Effector memory CD8-positive, alpha-beta T cell (primary cell): ENCODE results near the gene R3HCC1L.

ENCODE experiments used
- ATAC-seq: fragments of 150-1000 bp; cut with Tn5 transposase; replicated peaks from 2 replicates; pipeline ENCODE4 v1.10.0; 2021; ENCODE audit warnings: mild to moderate bottlenecking, moderate library complexity
- DNase-seq, 3 experiments: peaks; one replicate each; pipeline ENCODE4 v3.0.0; 2021
- H3K27ac Mint-ChIP-seq, 2 donors: one replicate each; pipeline ENCODE4 v1.8.0; 2022; ENCODE audit warnings: mild to moderate bottlenecking in 2 of 2, mixed read lengths in 2 of 2, moderate library complexity in 2 of 2
- H3K27me3 Mint-ChIP-seq, 2 donors: one replicate each; pipeline ENCODE4 v1.8.0; 2022; ENCODE audit warnings: mixed read lengths in 2 of 2
- H3K36me3 Mint-ChIP-seq: one replicate; pipeline ENCODE4 v1.8.0; 2022; ENCODE audit warnings: mild to moderate bottlenecking, moderate library complexity, mixed read lengths; ENCODE audit not compliant: insufficient read depth
- H3K4me1 Mint-ChIP-seq, 2 donors: one replicate each; pipeline ENCODE4 v1.8.0; 2022; ENCODE audit warnings: low read depth in 2 of 2, mixed read lengths in 2 of 2
- H3K4me3 Mint-ChIP-seq, 2 donors: one replicate each; pipeline ENCODE4 v1.8.0; 2022; ENCODE audit warnings: mild to moderate bottlenecking in 2 of 2, mixed read lengths in 2 of 2, moderate library complexity in 2 of 2
- H3K9me3 Mint-ChIP-seq, 2 donors: one replicate each; pipeline ENCODE4 v1.8.0; 2022; ENCODE audit warnings: mixed read lengths in 2 of 2

The R3HCC1L gene

DNA sequence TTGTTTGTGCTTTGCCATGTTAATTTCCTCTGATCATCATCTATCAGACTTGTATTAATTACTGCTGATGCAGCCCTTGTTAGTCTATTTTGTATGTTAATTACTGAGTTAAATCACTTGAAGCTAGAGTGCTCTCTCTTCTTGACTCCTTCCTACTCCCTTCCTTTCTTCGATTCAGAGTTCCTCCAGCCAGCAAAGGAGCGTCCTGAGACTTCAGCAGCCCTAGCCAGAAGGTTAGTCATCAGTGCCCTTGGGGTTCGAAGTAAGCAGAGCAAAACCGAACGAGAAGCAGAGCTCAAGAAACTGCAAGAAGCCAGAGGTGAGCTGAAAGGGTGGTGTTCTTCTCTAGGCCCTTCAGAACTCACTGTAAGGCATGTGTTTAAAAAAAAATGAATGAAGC, 101.4 kb downstream of the R3HCC1L start:
- Mint-ChIP-seq H3K27ac (no peak overlapping the region), H3K9me3 (no peaks in the 10 kb centered on the region), H3K36me3 (peaks cover 37% of the 10 kb centered on the region), H3K27me3 (no peaks in the 10 kb centered on the region), H3K4me3 (no peak overlapping the region), H3K4me1 (peaks cover 3 to 12% of the 10 kb centered on the region in 2 donors)
- no peak for ATAC-seq
- no peak for DNase-seq

DNA sequence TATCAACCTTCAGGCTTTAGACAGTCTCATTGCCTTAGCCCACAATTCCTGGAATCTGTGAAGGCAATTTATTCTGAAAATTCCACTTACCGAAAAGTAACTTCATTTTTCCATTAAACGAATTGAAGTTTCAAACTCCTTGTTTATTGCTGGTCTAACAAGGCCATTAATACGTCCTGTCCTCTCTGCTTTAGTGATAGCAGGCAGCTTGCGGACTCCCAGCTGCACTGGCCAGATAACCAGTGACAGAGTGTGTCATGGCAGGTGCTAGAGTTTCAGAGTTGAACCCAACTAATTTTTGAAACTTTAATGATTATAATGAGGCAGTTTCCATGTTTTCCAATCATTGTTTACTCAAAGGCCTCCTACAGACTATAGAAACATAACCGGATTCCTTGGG, 102.4 kb downstream of the R3HCC1L start:
- H3K4me3 Mint-ChIP-seq: no peak overlapping the region
- peak overlapping the region in 1 of 2 donors; percentile 55 for H3K27ac Mint-ChIP-seq
- H3K9me3 Mint-ChIP-seq: no peaks in the 10 kb centered on the region
- ATAC-seq (no peak), DNase-seq (no peak)
- peaks cover 45% of the 10 kb centered on the region for H3K36me3 Mint-ChIP-seq
- peaks cover 3 to 12% of the 10 kb centered on the region in 2 donors for H3K4me1 Mint-ChIP-seq
- H3K27me3 Mint-ChIP-seq: no peaks in the 10 kb centered on the region

DNA sequence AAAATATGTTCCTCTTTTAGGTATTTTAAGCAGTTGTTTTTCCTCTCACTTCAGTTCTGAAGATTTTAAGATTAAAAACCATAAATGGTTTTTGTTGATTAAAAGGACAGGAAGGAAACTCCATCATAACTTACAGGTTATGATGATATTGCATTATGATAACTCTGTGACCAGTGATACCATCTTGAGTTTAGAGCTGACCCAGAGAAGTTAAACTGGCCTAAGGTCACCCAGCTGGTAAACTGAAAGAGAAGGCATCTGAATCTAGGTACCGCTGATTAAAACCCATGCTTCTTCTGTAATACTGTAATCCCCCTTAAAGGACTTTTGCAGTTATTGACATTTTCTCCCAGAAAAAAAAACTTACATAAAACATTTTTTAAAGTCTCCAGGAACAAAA, 103.9 kb downstream of the R3HCC1L start:
- no peaks in the 10 kb centered on the region for H3K9me3 Mint-ChIP-seq

DNA sequence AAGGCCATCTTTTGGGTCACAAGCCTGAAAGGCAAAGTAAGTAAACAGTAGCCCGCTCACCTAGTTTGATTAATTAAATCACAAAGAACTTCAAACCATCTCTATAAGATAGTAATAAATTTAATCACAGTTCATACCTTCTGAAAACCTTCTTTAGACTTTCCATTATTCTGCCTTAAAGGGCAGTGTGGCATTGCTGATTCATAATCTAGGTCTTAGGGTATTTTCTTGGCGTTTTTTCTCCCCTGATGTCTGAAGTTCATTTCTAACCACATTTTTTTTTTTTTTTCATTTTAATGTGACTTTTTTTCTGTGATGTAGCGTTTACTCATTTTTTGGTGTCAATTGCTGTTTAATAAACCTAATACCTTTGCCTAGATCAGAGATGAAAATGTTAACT, 106.1 kb downstream of the R3HCC1L start:
- Mint-ChIP-seq H3K27ac (no peak overlapping the region), H3K4me3 (no peak overlapping the region), H3K9me3 (no peaks in the 10 kb centered on the region), H3K4me1 (peaks cover 3 to 7% of the 10 kb centered on the region in 2 donors), H3K36me3 (peaks cover 45% of the 10 kb centered on the region), H3K27me3 (no peaks in the 10 kb centered on the region)
- ATAC-seq: no peak
- DNase-seq: no peak

More for the DNA sequence above, 103.9 kb downstream of the R3HCC1L start:
- peak overlapping the region in 1 of 2 donors; percentile 25 for H3K27ac Mint-ChIP-seq
- peaks cover 47% of the 10 kb centered on the region for H3K36me3 Mint-ChIP-seq
- DNase-seq: no peak
- no peaks in the 10 kb centered on the region for H3K27me3 Mint-ChIP-seq
- H3K4me1 Mint-ChIP-seq: peaks cover 3 to 7% of the 10 kb centered on the region in 2 donors
- ATAC-seq: no peak
- H3K4me3 Mint-ChIP-seq: no peak overlapping the region

DNA sequence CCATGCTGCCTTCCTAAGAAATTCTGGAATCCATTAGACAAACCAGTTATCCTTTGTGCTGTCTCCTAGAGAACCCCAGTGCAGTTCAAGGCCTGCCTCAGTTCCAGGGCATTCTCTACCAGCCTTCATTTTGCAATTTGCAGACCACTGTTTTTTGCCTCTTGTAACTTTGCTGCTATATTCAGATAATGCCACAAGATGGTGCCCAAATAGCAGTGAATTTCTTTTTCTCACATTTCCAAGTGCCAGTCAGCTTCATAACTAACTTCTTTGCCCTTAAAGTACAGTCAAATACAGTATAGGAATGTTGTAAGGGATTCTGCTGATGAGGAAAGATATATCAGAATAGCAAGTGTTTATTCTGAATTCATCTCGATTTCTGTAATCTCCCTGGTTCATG, 108.4 kb downstream of the R3HCC1L start:
- Mint-ChIP-seq H3K36me3 (peaks cover 41% of the 10 kb centered on the region), H3K27me3 (no peaks in the 10 kb centered on the region), H3K27ac (peak overlapping the region in 1 of 2 donors; percentile 19), H3K4me1 (peaks cover 1 to 2% of the 10 kb centered on the region in 2 donors), H3K9me3 (no peaks in the 10 kb centered on the region), H3K4me3 (no peak overlapping the region)
- ATAC-seq (no peak), DNase-seq (no peak)

DNA sequence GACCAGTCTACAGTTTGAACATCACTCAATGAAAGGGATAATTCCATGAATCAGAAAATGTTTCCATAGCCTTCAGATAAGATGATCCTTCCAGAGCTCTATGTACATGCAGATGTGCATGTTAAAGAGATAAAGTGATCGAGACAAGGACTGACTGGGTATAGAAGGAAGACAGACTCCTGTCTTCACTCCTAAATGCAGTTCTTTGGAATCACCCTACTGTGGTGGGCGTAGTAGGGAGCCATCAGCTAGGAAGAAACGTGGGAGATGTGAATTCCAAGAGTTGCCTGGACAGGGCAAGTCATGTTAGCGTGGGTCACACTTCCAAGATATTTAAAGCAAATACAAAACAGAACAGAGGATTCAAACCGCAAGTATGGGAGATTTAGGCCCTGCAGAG, 109.7 kb downstream of the R3HCC1L start:
- Mint-ChIP-seq H3K9me3 (no peaks in the 10 kb centered on the region), H3K4me1 (peaks cover 0 to 2% of the 10 kb centered on the region in 2 donors), H3K4me3 (no peak overlapping the region), H3K27ac (no peak overlapping the region), H3K36me3 (peaks cover 45% of the 10 kb centered on the region), H3K27me3 (no peaks in the 10 kb centered on the region)
- DNase-seq (no peak), ATAC-seq (no peak)

DNA sequence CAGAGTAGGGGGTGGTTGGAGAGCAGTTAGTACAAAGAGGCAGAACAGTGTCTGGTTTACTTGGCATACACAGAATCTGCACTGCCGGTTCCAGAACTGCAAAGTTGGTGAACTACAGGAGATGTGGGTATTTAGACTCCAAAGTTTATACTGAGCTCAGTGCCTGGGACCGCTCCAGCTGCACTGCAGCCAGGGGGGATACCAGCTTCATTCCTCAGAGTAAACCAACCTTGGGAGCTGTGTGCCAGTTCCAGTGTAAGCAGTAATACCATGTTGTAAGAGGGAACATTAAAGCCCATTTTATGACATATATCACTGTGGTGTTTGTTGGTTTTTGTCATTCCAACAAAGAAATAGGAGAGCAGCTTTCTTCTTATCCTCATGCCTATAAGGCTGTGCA, 110.1 kb downstream of the R3HCC1L start:
- Mint-ChIP-seq H3K4me3 (no peak overlapping the region), H3K4me1 (peaks cover 0 to 2% of the 10 kb centered on the region in 2 donors), H3K9me3 (no peaks in the 10 kb centered on the region), H3K36me3 (peaks cover 43% of the 10 kb centered on the region), H3K27ac (no peak overlapping the region), H3K27me3 (no peaks in the 10 kb centered on the region)
- ATAC-seq: no peak
- no peak for DNase-seq

DNA sequence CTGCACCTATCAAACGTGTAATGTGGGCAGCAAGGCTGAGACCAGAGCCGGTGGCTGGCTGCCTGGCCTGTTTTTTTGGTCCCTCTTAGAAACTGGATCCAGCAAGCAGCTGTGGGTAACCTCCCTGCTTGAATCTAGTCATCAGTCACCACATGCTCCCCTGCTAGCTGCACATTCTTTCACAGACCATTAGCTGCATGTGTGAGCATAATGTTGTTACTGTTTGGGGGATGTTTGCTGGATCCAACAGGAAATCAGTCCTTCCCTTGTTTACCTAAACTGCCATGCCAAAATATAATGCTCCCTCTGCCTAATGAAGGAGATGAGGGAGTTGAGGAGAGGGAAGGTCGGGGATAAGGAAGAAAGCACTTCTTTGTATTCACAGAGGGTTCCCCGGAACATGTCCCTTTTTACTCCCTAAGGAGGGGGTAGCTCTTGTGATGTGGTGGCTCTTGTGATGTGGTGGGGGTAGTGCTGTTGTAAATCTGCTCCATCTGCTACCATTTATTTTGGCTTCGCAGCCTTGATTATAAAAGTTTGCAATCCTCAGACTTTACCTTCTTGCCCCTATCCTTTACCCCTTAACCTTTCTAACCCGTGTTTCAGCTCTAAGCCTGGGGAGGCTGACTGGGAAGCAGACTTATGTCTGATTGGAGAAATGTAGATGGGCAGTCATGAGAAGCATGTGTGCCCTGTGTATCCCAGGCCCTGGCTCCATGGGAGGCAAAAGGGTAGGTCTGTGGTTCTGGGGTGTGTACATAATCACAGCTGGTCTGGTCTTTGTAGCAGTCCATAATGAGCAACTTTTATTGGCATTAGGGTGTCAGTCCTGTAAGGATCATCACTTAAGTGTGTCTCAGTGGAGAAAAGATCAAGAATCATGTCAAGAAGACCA, 112.7 kb downstream of the R3HCC1L start:
- Mint-ChIP-seq H3K9me3 (no peaks in the 10 kb centered on the region), H3K4me3 (no peak overlapping the region), H3K27me3 (no peaks in the 10 kb centered on the region), H3K4me1 (peaks cover 0 to 3% of the 10 kb centered on the region in 2 donors), H3K27ac (peak overlapping the region in 1 of 2 donors; percentile 49), H3K36me3 (peaks cover 28% of the 10 kb centered on the region)
- ATAC-seq (no peak), DNase-seq (no peak)

DNA sequence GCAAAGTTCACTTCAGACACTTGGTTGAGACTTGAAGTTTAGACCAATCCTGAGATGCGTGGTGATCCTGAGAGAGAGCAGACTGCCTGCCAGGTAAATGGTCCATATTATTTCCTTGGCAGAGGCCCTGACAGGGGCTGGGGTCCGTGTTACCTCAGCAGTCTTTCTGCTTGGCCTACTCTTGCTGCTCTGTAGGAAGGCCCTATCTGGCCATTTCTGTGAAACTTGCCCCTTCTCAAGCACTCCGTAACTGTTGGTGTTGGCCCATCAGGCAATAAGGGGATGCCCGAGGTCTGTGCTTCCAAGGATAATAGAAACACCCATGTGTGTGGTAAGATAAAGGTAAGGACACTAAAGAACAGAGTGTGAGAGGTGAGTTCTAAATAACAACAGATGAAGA, 113.6 kb downstream of the R3HCC1L start:
- Mint-ChIP-seq H3K36me3 (peaks cover 25% of the 10 kb centered on the region), H3K27ac (peak overlapping the region in 1 of 2 donors; percentile 49), H3K4me1 (peaks cover 0 to 3% of the 10 kb centered on the region in 2 donors), H3K4me3 (no peak overlapping the region), H3K27me3 (no peaks in the 10 kb centered on the region), H3K9me3 (no peaks in the 10 kb centered on the region)
- DNase-seq: no peak
- no peak for ATAC-seq

DNA sequence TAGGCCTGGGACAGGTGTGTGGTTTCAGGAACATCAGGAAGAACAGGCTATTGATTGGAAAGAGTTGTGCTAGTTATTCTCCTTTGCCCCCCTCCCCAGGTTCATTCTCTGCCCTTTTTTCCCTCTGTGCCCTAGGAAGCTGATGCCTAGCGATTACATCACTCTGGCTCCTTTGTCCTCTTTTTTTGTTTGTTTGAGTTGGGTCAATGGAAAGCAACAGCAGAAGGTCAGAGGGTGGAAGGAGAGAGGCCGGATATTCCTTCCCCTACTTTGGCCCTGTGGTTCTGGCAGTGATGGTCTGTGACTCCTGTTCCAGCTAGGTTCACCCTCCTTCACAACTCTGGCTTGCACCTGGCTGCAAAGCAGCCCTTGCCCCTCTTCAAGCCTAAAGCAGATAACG, 114.7 kb downstream of the R3HCC1L start:
- H3K27me3 Mint-ChIP-seq: no peaks in the 10 kb centered on the region

DNA sequence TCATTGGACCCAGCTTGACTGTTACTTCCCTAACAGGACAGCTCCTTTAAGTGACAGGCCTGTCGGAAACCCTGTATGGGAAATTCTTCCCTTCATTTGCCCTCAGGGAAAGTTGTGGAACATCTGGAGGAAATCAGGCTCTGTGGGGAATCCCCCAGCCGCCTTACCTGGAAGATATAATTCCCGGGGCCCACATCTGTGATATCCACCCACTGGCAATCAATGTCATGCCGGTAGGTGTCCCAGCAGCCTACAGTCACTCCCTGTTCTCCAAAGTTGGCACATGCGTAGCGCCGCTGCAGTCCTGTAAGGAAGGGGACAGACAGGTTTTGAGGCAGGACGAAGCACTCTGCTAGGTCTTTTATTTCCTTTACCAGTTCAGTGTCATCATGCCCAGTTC, 116.9 kb downstream of the R3HCC1L start:
- ATAC-seq (no peak), DNase-seq (no peak)
- Mint-ChIP-seq H3K4me3 (no peak overlapping the region), H3K9me3 (no peaks in the 10 kb centered on the region), H3K27me3 (no peaks in the 10 kb centered on the region), H3K4me1 (peaks cover 0 to 3% of the 10 kb centered on the region in 2 donors), H3K27ac (peak overlapping the region in 1 of 2 donors; percentile 60), H3K36me3 (peaks cover 17% of the 10 kb centered on the region)

More for the DNA sequence above, 114.7 kb downstream of the R3HCC1L start:
- no peak for ATAC-seq
- peaks cover 21% of the 10 kb centered on the region for H3K36me3 Mint-ChIP-seq
- H3K27ac Mint-ChIP-seq: no peak overlapping the region
- H3K4me1 Mint-ChIP-seq: peaks cover 0 to 3% of the 10 kb centered on the region in 2 donors
- H3K9me3 Mint-ChIP-seq: no peaks in the 10 kb centered on the region
- no peak overlapping the region for H3K4me3 Mint-ChIP-seq
- DNase-seq: no peak

DNA sequence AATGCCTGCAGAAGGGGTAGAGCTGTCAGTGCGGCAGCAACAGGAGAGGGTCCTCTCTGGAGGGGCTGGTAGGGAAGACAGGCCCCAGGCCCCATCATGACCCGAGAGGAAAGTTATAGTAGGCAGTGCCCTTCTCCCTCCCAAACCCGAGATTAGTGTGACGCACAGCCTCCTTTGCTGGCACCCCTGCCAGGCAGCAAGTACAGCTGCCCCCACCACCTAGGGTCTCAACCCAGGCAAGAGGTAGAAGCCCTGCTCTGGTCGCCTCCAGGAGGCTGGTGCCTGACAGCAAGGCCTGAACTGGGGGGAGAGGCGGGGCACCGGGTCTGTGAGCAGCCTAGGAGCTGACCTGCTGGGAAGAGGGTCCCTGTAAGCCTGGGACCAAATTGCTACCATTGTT, 118.0 kb downstream of the R3HCC1L start:
- no peaks in the 10 kb centered on the region for H3K9me3 Mint-ChIP-seq
- no peak for ATAC-seq
- no peak overlapping the region for H3K4me3 Mint-ChIP-seq
- DNase-seq: no peak
- no peaks in the 10 kb centered on the region for H3K27me3 Mint-ChIP-seq
- H3K27ac Mint-ChIP-seq: peak overlapping the region in 1 of 2 donors; percentile 59
- H3K4me1 Mint-ChIP-seq: peaks cover 0 to 2% of the 10 kb centered on the region in 2 donors
- H3K36me3 Mint-ChIP-seq: peaks cover 14% of the 10 kb centered on the region

DNA sequence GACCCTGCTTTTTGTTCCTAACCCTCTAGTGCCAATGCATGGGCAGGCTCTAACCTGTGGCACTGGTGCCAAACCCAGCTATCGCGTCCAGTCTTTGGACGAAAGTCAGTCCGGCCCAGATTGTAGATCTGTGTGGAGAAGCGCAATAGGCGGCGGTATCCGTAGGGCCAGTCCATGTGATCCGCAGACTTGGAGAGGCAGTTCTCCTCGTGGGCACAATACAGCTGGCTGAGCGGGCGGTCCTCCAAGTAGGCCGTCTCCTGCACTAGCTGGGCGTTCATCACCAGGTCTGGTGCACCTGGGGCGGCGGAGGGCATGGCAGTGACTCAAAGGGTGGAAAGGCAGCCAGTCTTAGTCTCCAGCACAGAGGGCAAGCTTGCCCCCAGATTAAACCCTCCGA, 119.0 kb downstream of the R3HCC1L start:
- DNase-seq (no peak), ATAC-seq (no peak)
- Mint-ChIP-seq H3K27ac (no peak overlapping the region), H3K27me3 (no peaks in the 10 kb centered on the region), H3K4me3 (no peak overlapping the region), H3K36me3 (peaks cover 8% of the 10 kb centered on the region), H3K9me3 (no peaks in the 10 kb centered on the region), H3K4me1 (peaks cover 0 to 1% of the 10 kb centered on the region in 2 donors)
